CD4-positive, alpha-beta T cell treated with Interleukin-15 for 1 hour (primary cell): Measurements from ENCODE around the gene SGCE.

Source experiments
- DNase-seq: peaks from one replicate; pipeline ENCODE4 v3.0.0-alpha.2; 2020

SGCE gene

DNA sequence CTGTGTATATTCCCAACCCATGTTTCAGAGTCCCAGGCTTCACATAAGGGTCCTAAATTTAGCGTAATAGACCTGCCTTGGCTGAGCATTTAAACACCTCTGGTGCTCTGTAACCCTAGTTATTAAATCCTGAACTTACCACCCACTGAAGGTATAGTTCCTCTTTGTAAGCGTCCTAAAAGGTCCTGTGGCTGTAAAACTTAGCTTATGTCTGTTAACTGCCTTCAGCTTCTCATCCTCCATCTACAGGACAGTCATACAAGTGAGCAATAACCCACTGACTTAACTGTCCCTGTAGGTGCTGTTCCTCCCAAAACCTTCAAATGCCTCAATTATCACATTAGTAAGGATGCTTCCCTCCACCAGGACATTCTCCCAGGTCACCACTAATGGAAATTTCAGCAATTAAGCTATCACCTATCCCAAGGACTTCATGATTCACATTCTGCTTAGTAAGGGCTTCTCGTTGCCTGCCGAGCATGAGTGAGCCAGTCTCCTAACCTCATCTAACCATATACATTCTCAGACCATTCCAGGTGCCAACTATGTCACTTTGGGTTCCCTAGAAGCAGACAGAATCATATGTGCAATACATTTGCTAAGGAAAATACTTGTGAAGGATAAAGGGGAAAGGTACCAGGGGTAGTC, 90.6 kb downstream of the SGCE start:
- DNase-seq: no peak

- no peak for DNase-seq
These were observed 93.4 kb downstream of the SGCE start for GRCh38 chr7:94562525-94562924.

DNA sequence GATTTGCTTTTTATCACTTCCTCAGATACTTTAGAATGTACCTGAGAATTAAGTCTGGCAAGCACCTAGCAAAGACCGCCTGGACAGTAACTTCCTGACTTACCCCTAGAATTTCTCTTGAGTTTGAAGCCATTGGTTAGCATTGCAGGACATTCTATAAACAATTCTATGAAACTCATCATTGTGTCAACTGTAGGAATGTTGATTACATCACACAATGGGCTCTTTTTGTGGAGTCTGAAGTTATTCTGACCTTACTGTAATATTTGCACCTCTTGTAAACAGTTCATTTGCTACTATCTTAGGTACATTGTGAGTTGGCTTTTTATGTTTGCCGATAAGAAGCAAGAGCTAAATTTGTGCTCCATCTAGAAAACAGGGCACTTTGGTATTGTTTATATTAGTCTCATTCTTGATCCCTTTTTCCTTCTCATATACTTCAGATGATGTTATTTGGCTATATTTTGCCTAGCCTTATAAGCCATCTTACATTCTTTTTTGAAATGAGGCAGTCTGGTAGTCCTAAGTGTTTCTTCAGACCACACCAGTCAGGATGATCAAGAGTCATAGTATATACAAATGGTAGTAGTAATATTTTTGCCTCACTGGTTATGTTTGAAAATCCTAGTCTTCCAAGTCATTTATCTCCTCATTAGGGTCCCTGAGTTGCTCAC, 94.0 kb downstream of the SGCE start:
- DNase-seq: no peak

DNA sequence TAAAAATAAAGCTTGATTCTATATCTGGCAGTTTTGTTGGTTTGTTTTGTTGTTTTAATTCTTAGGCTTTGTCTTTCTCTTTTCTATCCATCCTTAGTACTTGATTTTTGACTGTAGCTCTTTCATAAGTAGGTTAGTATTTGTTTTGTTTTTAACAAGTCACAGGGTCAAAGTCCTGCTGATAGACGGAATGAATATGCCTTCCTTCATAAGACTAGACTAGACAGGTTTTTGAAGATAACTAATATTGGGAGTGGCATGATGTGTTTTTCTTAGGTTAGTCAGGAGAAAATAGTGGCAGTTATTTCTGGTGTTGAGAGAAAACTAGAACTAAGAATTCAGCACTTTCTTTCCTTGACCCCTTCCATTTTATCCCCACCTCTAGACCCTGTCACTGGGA, 96.0 kb downstream of the SGCE start:
- DNase-seq: no peak

- no peak for DNase-seq
These were observed 98.7 kb downstream of the SGCE start for GRCh38 chr7:94557215-94557614.

GRCh38 chr7:94556028-94556427, 99.9 kb downstream of the SGCE start:
- DNase-seq: no peak

DNA sequence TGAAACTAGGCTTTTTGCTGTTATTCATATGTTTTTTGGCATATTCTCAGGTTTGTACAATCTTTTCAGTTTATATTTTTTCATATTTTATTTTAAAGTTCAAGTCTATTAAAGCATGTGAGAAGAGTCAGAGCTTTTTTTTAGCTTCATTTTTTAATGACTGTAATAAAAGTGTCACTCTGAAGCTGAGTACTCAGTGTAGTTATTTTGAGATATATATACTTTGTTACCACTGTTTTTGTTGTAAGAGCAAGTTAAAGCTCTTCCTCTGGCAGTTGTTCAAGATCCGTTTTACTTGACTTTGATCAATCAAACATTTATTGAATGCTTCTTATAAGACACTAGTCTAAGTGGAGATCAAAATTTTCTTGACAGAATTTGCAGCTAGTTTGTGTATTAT, 108.8 kb downstream of the SGCE start:
- DNase-seq: no peak

GRCh38 chr7:94540428-94540827, 115.5 kb downstream of the SGCE start:
- DNase-seq: no peak
